HepG2 (cell line): ENCODE data around the gene PCDHGB2. TPM values are rescaled to one million over a fixed set of nuclear protein-coding genes. Genes with fewer than 3 reads are reported as not detected.

ENCODE experiments used
- ATAC-seq: fragments of 200-7000 bp; cut with Tn5 transposase; 3 replicates; pipeline ENCODE4 v1.9.1; 2020; ENCODE audit warnings: mild to moderate bottlenecking, moderate library complexity
- BruUV-seq: library from RNA; stranded (reverse); fragments of 400-500 nt; replicated peaks from 2 replicates; lab custom pipeline; 2021; lab: Mats Ljungman, UMichigan
- CTCF ChIA-PET: fragments of 300-600 bp; formaldehyde crosslinking; extraction: SDS; loops from one replicate; lab custom pipeline; 2021; ENCODE audit warnings: low total read pairs, inconsistent platforms, low intra/inter-chr PET ratio; lab: Yijun Ruan, JAX
- POLR2A ChIA-PET: fragments of 350-600 bp; sonication (Branson Sonifier 250); formaldehyde crosslinking; loops from one replicate; lab custom pipeline; 2020; ENCODE audit warnings: antibody characterized with exemption, inconsistent platforms; lab: Yijun Ruan, JAX
- DNase-seq: peaks from one replicate; pipeline ENCODE4 v3.0.0-alpha.2; 2015; ENCODE audit warnings: low spot score
- FAIRE-seq: peaks from 3 replicates; lab custom pipeline; 2011; peaks lifted over from hg19 to GRCh38; lab: Jason Lieb, UNC
- H2AFZ ChIP-seq: one replicate; pipeline ENCODE4 v1.6.1; 2011; ENCODE audit warnings: low read length, inconsistent platforms
- H3K27ac ChIP-seq: fragments of 300-600 bp; 3 replicates; pipeline ENCODE4 v1.8.0; 2011; ENCODE audit warnings: mixed run types, mild to moderate bottlenecking, mixed read lengths, low read length, inconsistent platforms; ENCODE audit not compliant: insufficient read depth; ENCODE audit errors: extremely low read length
- H3K27me3 ChIP-seq, 2 experiments: fragments of 200-600 bp in 1 of 2; 2 replicates in 1 of 2; 3 replicates in 1 of 2; pipeline versions ENCODE4 v1.6.0 to v1.8.0; 2011; ENCODE audit warnings: low read length in 2 of 2, mild to moderate bottlenecking in 2 of 2, moderate library complexity in 2 of 2, inconsistent platforms in 1 of 2; ENCODE audit not compliant: insufficient read depth in 2 of 2, control insufficient read depth in 1 of 2
- H3K36me3 ChIP-seq, 2 experiments: fragments of 200-600 bp in 1 of 2; replicated peaks in 1 of 2; 2 replicates in 1 of 2; 3 replicates in 1 of 2; pipeline versions ENCODE4 v1.5.1 to v1.8.0; 2011; ENCODE audit warnings: low read length in 2 of 2, inconsistent platforms in 1 of 2; ENCODE audit not compliant: insufficient read depth in 2 of 2, control insufficient read depth in 1 of 2
- H3K4me1 ChIP-seq: 2 replicates; pipeline ENCODE4 v1.5.1; 2012; ENCODE audit warnings: low read length, inconsistent platforms; ENCODE audit not compliant: insufficient read depth
- H3K4me2 ChIP-seq: 2 replicates; pipeline ENCODE4 v1.6.0; 2011; ENCODE audit warnings: low read depth, low read length, inconsistent platforms
- H3K4me3 ChIP-seq, 3 experiments: fragments of 200-600 bp in 1 of 3; sonication (generic), shearing (Covaris generic) in 1 of 3; replicated peaks in 1 of 3; 2 replicates each; pipeline ENCODE4 v1.5.1; 2011 to 2016; ENCODE audit warnings: low read length in 3 of 3, inconsistent platforms in 2 of 3, low read depth in 2 of 3, mild to moderate bottlenecking in 2 of 3, control low read depth in 1 of 3, mixed read lengths in 1 of 3; ENCODE audit not compliant: insufficient read depth in 1 of 3
- H3K79me2 ChIP-seq: one replicate; pipeline ENCODE4 v1.6.1; 2011; ENCODE audit warnings: low read length, inconsistent platforms; ENCODE audit not compliant: insufficient read depth
- H3K9ac ChIP-seq: 2 replicates; pipeline ENCODE4 v1.6.0; 2011; ENCODE audit warnings: mild to moderate bottlenecking, low read depth, low read length, inconsistent platforms; ENCODE audit not compliant: insufficient read depth
- H3K9me3 ChIP-seq: 2 replicates; pipeline ENCODE4 v1.5.1; 2012; ENCODE audit warnings: mild to moderate bottlenecking, low read length
- H4K20me1 ChIP-seq: 2 replicates; pipeline ENCODE4 v1.6.0; 2011; ENCODE audit warnings: inconsistent platforms, mild to moderate bottlenecking, low read length, moderate library complexity; ENCODE audit not compliant: insufficient read depth
- CTCF ChIP-seq: sonication (generic); formaldehyde crosslinking; IDR thresholded peaks from 2 replicates; pipeline ENCODE4 v1.5.0; 2020; ENCODE audit warnings: mild to moderate bottlenecking, missing genetic modification reagents, moderate library complexity
- ELF3 ChIP-seq: IDR thresholded peaks from 2 replicates; pipeline ENCODE4 v1.6.1; 2016; ENCODE audit warnings: missing genetic modification reagents, missing compliant biosample characterization
- HNRNPLL ChIP-seq: fragments of 200-400 bp; formaldehyde crosslinking; IDR thresholded peaks from 2 replicates; pipeline ENCODE4 v1.6.1; 2017; ENCODE audit warnings: mild to moderate bottlenecking, low read depth, low read length; ENCODE audit not compliant: poor library complexity, severe bottlenecking
- HOXA5 ChIP-seq: sonication (generic); formaldehyde crosslinking; IDR thresholded peaks from 2 replicates; pipeline ENCODE4 v1.4.0; 2020; ENCODE audit warnings: missing genetic modification reagents
- MXI1 ChIP-seq: IDR thresholded peaks from 3 replicates; pipeline ENCODE4 v1.6.1; 2012; ENCODE audit warnings: low read depth, low read length, inconsistent platforms, borderline replicate concordance
- NFE2L1 ChIP-seq: sonication (generic); formaldehyde crosslinking; IDR thresholded peaks from 2 replicates; pipeline ENCODE4 v1.4.0; 2020; ENCODE audit warnings: missing genetic modification reagents, mild to moderate bottlenecking, borderline replicate concordance
- NFKB2 ChIP-seq: sonication (generic); formaldehyde crosslinking; IDR thresholded peaks from 2 replicates; pipeline ENCODE4 v1.4.0; 2020; ENCODE audit warnings: missing genetic modification reagents, borderline replicate concordance
- TOPORS ChIP-seq: sonication (generic); formaldehyde crosslinking; IDR thresholded peaks from 2 replicates; pipeline ENCODE4 v1.8.0; 2023; ENCODE audit warnings: mild to moderate bottlenecking, missing genetic modification reagents
- ZNF260 ChIP-seq: sonication (generic); formaldehyde crosslinking; IDR thresholded peaks from 2 replicates; pipeline ENCODE4 v1.4.0; 2020; ENCODE audit warnings: missing genetic modification reagents, low read depth, mild to moderate bottlenecking, borderline replicate concordance
- ZNF30 ChIP-seq: sonication (generic); formaldehyde crosslinking; IDR thresholded peaks from 2 replicates; pipeline ENCODE4 v1.5.0; 2020; ENCODE audit warnings: mild to moderate bottlenecking, missing genetic modification reagents
- ZNF317 ChIP-seq: sonication (generic); formaldehyde crosslinking; IDR thresholded peaks from 2 replicates; pipeline ENCODE4 v1.5.0; 2020; ENCODE audit warnings: mild to moderate bottlenecking, missing genetic modification reagents
- ZNF326 ChIP-seq: sonication (generic); formaldehyde crosslinking; IDR thresholded peaks from 2 replicates; pipeline ENCODE4 v1.4.0; 2020; ENCODE audit warnings: missing genetic modification reagents, borderline replicate concordance
- ZNF530 ChIP-seq: sonication (generic); formaldehyde crosslinking; IDR thresholded peaks from 2 replicates; pipeline ENCODE4 v1.5.0; 2020; ENCODE audit warnings: low read depth, mild to moderate bottlenecking, missing genetic modification reagents
- ZNF652 ChIP-seq: IDR thresholded peaks from 2 replicates; pipeline ENCODE4 v1.6.1; 2016; ENCODE audit warnings: low read depth, borderline replicate concordance
- ZNF75D ChIP-seq: sonication (generic); formaldehyde crosslinking; IDR thresholded peaks from 2 replicates; pipeline ENCODE4 v1.8.1; 2023; ENCODE audit warnings: missing genetic modification reagents, mild to moderate bottlenecking, borderline replicate concordance
- in situ Hi-C: cut with HindIII; loops from 2 replicates; pipeline ENCODE4 v1.10.0; 2017; ENCODE audit warnings: low pct_unique_long_range_greater_than_20kb; ENCODE audit not compliant: extremely low pct_ligation_motif_present
- intact Hi-C: fragments of 100-400 bp; cut with micrococcal nuclease; formaldehyde crosslinking; loops from one replicate; pipeline ENCODE4 v1.10.0; 2022; ENCODE audit not compliant: unreplicated experiment
- polyA plus RNA-seq, 8 experiments: library from polyadenylated mRNA; depleted of rRNA in 3 of 8; stranded (reverse) in 7 of 8; unstranded in 1 of 8; fragments of >200 nt; fragmentation: Illumina TruSeq in 4 of 8; extraction: Trizol in 4 of 8; gene quantifications; 2 replicates each; pipeline versions ENCODE4 v1.2.1 to v1.2.3, GENCODE V29; 2011 to 2016; ENCODE audit warnings: low read depth in 4 of 8, missing spikeins in 1 of 8, mixed read lengths in 1 of 8; ENCODE audit not compliant: insufficient read depth in 1 of 8
- total RNA-seq, 5 experiments: library from RNA; depleted of rRNA; stranded (reverse); fragments of >200 nt; fragmentation: Illumina TruSeq; extraction: Trizol; gene quantifications; 2 replicates each; pipeline ENCODE4 v1.2.3, GENCODE V29; 2016; ENCODE audit warnings: low read depth in 1 of 5
- TF ChIP-seq, protein P1 (sequence below): sonication (generic); formaldehyde crosslinking; IDR thresholded peaks from 2 replicates; pipeline ENCODE4 v1.5.1; 2020; ENCODE audit warnings: missing genetic modification reagents, mild to moderate bottlenecking, borderline replicate concordance

The PCDHGB2 gene
- total and polyA plus RNA-seq, 2 of the 13 experiments (the other 11 are each of a cell fraction or from before 2014, with no cell fraction given), result 0.64 to 0.82 TPM

DNA sequence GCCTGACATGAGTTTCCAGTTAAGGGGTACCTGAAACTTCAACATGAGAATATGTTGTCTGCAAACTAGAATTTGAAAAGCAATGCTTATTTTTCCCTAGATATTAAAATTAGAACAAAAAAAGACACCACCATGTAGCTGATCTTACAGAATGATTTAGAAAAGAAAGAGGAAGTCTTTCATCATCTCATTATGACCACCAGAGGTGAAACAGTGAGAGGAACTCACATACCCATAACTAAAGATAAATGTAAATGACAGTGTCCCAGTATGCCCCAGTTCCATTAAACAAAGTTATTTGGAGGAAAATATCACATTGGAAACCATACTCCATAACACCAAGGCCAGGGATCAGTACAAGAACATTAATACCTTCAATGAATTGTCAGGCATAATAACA is 46.1 kb upstream of the PCDHGB2 start:
- H3K9ac ChIP-seq, result no peak overlapping the region
- no peaks in the 10 kb centered on the region for H3K27me3 ChIP-seq
- in situ Hi-C loops (no loop called here), intact Hi-C loops (no loop called here)
- H3K4me3 ChIP-seq, result no peak overlapping the region
- H3K4me1 ChIP-seq, result peaks cover 3% of the 10 kb centered on the region; the same call in 1 of the 2 replicates
- no peak for FAIRE-seq
- TF ChIP-seq ZNF326 (CRISPR knock-in tag) (no peak), ELF3 (no peak), ZNF652 (CRISPR knock-in tag) (no peak), ZNF75D (CRISPR knock-in tag) (no peak), ZNF530 (no peak), NFE2L1 (CRISPR knock-in tag) (no peak), NFKB2 (CRISPR knock-in tag) (no peak), CTCF (no peak), ZNF260 (CRISPR knock-in tag) (no peak), ZNF317 (CRISPR knock-in tag) (no peak), HNRNPLL (no peak), ZNF30 (CRISPR knock-in tag) (no peak), MXI1 (no peak), HOXA5 (CRISPR knock-in tag) (no peak), TOPORS (CRISPR knock-in tag) (no peak)
- TF ChIP-seq, protein P1, sequence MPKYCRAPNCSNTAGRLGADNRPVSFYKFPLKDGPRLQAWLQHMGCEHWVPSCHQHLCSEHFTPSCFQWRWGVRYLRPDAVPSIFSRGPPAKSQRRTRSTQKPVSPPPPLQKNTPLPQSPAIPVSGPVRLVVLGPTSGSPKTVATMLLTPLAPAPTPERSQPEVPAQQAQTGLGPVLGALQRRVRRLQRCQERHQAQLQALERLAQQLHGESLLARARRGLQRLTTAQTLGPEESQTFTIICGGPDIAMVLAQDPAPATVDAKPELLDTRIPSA (CRISPR knock-in tag), result no peak
- no peak overlapping the region for H2AFZ ChIP-seq
- DNase-seq, result no peak
- H3K36me3 ChIP-seq, result peaks cover 1 to 4% of the 10 kb centered on the region in 2 experiments; a peak in 2 of 5 replicates
- no TSS peak for BruUV-seq
- peaks cover 8% of the 10 kb centered on the region for H3K79me2 ChIP-seq
- peaks cover 41% of the 10 kb centered on the region for H3K9me3 ChIP-seq
- CTCF ChIA-PET, result no interaction called here
- no peak overlapping the region for H3K27ac ChIP-seq
- POLR2A ChIA-PET, result no interaction called here
- no peak for ATAC-seq
- H3K4me2 ChIP-seq, result no peak overlapping the region
- H4K20me1 ChIP-seq, result no peaks in the 10 kb centered on the region
